ENCODE results near the gene EZH2. TPM values are rescaled to one million over a fixed set of nuclear protein-coding genes. Genes with fewer than 3 reads are reported as not detected.
A peak's percentile ranks its signal among the peaks of the same experiment; 100 is the strongest.

Gene EZH2
- total RNA-seq, 1 donor from 2014 or later = 14.9 TPM

DNA sequence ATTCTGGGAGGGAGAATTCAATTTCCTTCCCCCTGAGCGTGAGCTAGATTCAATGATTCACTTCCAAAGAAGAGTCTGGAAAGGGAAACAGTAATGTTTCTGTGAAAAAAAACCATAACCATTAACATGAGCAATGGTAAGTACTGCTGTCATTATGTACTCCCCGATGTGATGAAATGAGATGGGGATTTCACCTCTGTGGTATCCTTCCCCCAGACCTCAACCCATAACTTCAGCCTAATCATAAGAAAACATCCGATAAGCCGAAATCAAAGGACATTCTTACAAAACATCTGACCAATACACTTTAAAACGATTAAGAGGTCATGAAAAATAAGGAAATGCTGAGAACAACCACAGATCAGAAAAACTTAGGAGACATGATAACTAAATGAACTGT lies 27.2 kb downstream of the EZH2 start:
- no peak for DNase-seq (ENCODE audit: low spot score)

- DNase-seq (ENCODE audit: low spot score) = no peak
These were observed 27.6 kb downstream of the EZH2 start for GRCh38 chr7:148856578-148856881.

DNA sequence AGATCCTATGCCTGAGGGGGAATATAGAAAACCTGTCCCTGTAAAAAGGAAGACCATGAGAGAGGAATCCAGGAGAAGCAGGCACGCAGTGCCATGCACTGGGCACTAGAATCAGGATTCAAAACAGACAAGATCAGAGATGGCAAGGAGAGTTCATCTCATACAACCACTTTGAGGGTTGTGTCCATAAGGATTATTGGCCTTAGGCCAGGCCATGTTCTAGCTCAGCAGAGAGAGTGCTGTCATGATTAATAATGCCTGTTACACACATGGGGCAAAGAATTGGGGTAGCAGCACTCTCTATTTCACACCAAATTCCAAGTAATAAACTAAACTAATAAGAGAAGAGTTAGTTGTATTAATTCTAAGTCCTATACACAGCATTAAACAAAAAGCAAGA lies 29.1 kb downstream of the EZH2 start:
- DNase-seq (ENCODE audit: low spot score) = no peak

DNA sequence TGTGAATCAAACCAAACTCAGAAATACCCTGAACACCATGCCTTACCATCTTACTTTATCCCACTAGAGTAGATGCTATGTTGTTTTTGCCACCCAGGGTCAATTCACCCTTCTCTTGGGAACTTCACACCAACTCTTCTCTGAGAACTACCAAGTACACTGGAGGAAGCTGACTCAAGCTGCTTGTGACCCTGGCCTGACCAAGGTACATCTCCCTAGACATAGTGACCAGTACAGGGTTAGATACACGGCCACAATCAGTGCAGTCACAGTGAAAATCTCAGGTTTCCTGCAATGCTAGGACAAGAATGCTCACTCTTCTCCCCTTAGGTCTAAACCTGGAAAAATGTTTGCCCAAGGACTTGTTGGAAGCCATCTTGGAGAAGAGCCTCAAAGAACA lies 31.8 kb downstream of the EZH2 start:
- DNase-seq (ENCODE audit: low spot score) = no peak

- DNase-seq (ENCODE audit: low spot score) = no peak
These were observed 33.5 kb downstream of the EZH2 start for GRCh38 chr7:148850564-148850963.

- peak; percentile 54 for DNase-seq (ENCODE audit: low spot score)
These were observed 34.5 kb downstream of the EZH2 start for GRCh38 chr7:148849393-148850098.

GRCh38 chr7:148847815-148848734 lies 36.0 kb downstream of the EZH2 start:
- DNase-seq (ENCODE audit: low spot score) = peak; percentile 5

GRCh38 chr7:148838905-148839304 lies 45.2 kb downstream of the EZH2 start:
- no peak for DNase-seq (ENCODE audit: low spot score)

GRCh38 chr7:148835854-148836253 lies 48.2 kb downstream of the EZH2 start:
- no peak for DNase-seq (ENCODE audit: low spot score)

- no peak for DNase-seq (ENCODE audit: low spot score)
These were observed 49.5 kb downstream of the EZH2 start for GRCh38 chr7:148834605-148835004.

DNA sequence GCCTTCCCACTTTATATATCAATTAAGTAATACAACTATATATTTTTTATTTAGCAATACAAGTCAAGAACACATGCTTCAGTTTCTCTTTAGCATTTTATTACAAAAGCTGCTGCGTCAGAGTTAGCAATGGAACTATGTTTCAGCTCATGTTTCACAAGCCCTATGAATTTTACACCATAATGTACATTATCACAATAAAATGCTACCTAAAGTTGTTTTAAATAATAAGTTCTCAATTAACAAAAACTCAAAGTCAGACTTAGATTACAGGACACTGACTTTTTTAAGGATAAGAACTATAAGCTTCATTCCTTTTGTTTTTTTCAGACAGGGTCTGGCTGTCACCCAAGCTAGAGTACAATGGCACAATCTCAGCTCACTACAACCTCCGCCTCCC lies 52.3 kb downstream of the EZH2 start:
- DNase-seq (ENCODE audit: low spot score) = no peak

- no peak for DNase-seq (ENCODE audit: low spot score)
These were observed 53.0 kb downstream of the EZH2 start for GRCh38 chr7:148830897-148831692.

DNA sequence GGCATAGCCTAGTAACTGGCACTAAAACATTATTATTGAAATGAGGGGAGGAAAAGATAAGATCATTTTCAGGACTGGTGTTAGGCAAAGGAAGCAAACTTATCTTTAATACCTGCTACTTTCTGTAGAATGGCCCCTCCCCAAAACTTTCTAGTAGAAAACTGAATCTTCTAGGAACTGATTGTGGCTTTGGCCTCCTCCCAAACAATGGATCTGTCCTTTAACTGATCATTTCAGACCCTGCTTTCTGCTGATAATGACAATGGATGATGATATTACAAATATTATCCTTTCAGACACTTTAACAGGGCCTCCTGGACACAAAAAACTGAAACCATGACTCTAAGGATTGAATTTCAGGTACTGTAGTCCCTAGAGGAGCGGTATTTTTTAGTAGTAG lies 55.1 kb downstream of the EZH2 start:
- no peak for DNase-seq (ENCODE audit: low spot score)

GRCh38 chr7:148825338-148825737 lies 58.8 kb downstream of the EZH2 start:
- DNase-seq (ENCODE audit: low spot score) = no peak

DNA sequence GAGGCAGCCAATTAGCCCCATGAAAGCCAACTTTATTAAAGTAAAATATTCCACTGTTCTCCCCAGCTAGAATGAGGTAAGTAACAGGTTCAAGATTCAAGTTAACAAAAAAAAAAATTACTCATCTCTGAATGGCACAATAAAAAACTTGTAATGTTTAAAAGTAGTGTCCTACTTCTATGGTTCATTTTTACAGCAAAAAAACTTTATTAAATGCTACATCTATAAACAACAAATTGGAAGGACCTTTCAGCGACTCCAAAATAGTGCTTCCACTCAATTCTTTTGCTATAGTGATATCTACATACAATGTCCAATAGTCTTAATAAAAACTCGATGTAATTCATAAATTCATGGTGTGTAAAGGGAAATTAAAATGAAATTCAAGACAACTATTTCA lies 59.2 kb downstream of the EZH2 start:
- DNase-seq (ENCODE audit: low spot score) = no peak

- DNase-seq (ENCODE audit: low spot score) = no peak
These were observed 62.7 kb downstream of the EZH2 start for GRCh38 chr7:148821422-148821821.

DNA sequence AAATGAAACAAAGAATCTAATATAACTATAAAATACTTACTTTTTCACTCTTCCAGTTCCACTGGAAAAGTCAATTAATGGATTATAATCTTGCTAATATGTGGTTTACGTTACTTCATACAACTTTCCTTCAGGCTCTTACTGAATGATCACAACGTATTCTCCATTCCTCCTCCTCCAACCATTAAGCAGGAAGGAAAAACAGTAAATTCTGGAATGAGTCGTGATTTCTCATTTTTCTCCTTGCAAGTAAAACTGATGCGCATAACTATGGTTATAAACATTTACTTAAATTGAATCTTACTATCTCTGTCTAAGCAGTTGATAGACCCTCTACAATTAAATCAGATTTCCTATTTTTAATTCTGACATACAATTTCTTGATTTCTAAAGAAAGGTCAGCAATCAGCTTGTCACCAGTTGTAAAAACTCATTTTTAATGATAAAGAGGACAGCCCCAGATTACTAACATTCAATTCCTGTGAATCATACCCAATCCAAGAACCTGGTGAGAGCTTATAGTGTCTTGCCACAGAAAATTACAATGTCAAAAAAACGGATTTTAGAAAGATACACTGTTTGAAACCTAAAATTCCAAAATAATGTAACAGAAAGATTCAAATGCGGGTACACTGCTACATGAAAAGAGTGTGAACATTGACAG lies 64.3 kb downstream of the EZH2 start:
- DNase-seq (ENCODE audit: low spot score) = peak; percentile 27

- DNase-seq (ENCODE audit: low spot score) = no peak
These were observed 68.5 kb downstream of the EZH2 start for GRCh38 chr7:148815612-148816011.

DNA sequence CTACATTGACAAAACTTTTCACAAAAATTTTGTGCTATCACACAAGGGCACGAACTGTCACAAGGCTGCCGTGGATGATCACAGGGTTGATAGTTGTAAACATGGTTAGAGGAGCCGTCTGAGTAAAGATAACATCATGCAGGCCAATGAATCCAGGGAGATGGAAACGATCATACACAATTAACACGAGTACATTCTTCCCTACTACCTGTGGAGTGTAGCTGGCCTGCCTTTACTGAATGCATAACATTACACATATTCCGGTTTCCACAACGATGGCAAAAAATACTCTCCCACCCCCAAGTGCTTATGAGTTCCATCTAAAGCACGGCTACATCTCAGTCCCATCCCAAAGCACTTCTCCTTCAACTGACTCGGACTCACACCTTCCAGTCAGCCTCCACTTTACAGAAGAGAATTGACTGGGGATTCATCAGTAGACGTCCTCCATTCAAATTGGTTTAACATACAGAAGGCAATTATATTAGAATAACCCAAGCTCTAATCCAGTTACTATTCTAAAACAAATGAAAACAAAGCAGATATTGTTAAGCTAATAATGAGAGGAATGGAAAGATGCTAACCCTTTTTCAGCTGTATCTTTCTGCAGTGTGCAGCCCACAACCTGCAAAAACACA lies 69.0 kb downstream of the EZH2 start:
- DNase-seq (ENCODE audit: low spot score) = no peak

- no peak for DNase-seq (ENCODE audit: low spot score)
These were observed 70.2 kb downstream of the EZH2 start for GRCh38 chr7:148813890-148814289.

GRCh38 chr7:148811892-148812291 lies 72.2 kb downstream of the EZH2 start:
- DNase-seq (ENCODE audit: low spot score) = no peak

Data from umbilical cord (tissue), 2 donors.